T-helper 2 cell (primary cell): ENCODE results near the gene ABCD2.
"Not testable (repeated sequence)": the region's sequence is repeated elsewhere in the genome, so short reads cannot be mapped to it uniquely, and the experiment has no call there.

Source experiments
- DNase-seq, 5 experiments: peaks; one replicate each; pipeline versions ENCODE4 v3.0.0 to v3.0.0-alpha.2; 2012 to 2022

The ABCD2 gene

GRCh38 chr12:39532448-39532847 is 87.2 kb downstream of the ABCD2 start:
- no peak for DNase-seq

GRCh38 chr12:39526974-39527373 is 92.6 kb downstream of the ABCD2 start:
- no peak for DNase-seq

- not testable (repeated sequence) for DNase-seq
Measured at GRCh38 chr12:39522167-39522566, 97.4 kb downstream of the ABCD2 start.

GRCh38 chr12:39510001-39510400 is 109.6 kb downstream of the ABCD2 start:
- no peak for DNase-seq

- DNase-seq = no peak
Measured at GRCh38 chr12:39505554-39505953, 114.0 kb downstream of the ABCD2 start.

GRCh38 chr12:39505023-39505422 is 114.6 kb downstream of the ABCD2 start:
- no peak for DNase-seq

- no peak for DNase-seq
Measured at GRCh38 chr12:39503439-39503838, 116.2 kb downstream of the ABCD2 start.

GRCh38 chr12:39502726-39503125 is 116.9 kb downstream of the ABCD2 start:
- no peak for DNase-seq
